Mononuclear cell (primary cell): Measurements from ENCODE around the gene CPNE4. TPM values are rescaled to one million over a fixed set of nuclear protein-coding genes. Genes with fewer than 3 reads are reported as not detected.

Experiments
- H3K27me3 ChIP-seq: 2 replicates; pipeline ENCODE4 v1.6.0; 2011; ENCODE audit warnings: low read length, control low read depth; ENCODE audit not compliant: insufficient read depth
- H3K4me1 ChIP-seq: 2 replicates; pipeline ENCODE4 v1.5.1; 2011; ENCODE audit warnings: mild to moderate bottlenecking, low read length, control low read depth; ENCODE audit not compliant: insufficient read depth
- H3K4me3 ChIP-seq: 2 replicates; pipeline ENCODE4 v1.5.1; 2011; ENCODE audit warnings: mild to moderate bottlenecking, low read length, moderate library complexity
- H3K9me3 ChIP-seq: 2 replicates; pipeline ENCODE4 v1.5.1; 2011; ENCODE audit warnings: low read depth, mild to moderate bottlenecking, control low read depth, low read length
- total RNA-seq: library from RNA; depleted of rRNA; stranded (reverse); fragments of >200 nt; gene quantifications from one replicate; pipeline ENCODE4 v1.2.3, GENCODE V29; 2012

The CPNE4 gene
- total RNA-seq, 1 donor = 0.10 TPM

DNA sequence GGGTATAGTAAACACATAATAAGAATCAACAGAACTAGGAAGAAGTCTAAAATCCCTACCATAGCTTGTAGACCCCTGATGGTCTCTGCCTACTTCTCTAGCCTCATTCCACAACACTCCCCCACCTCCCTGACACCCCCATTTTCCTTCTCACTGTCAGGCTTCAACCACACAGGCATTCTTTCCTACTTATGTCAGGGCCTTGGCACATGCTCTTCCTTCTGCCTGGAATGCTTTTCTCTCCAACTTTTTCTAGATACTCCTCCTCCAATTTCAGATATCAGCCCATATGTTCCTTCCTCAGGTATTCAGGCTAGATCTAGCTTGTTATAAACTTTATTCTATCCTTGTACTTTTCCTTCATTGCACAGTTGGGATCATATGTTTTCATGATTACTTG lies 426.1 kb downstream of the CPNE4 start:
- no peaks in the 10 kb centered on the region for H3K9me3 ChIP-seq
- no peak overlapping the region for H3K4me3 ChIP-seq
- no peaks in the 10 kb centered on the region for H3K4me1 ChIP-seq
- H3K27me3 ChIP-seq = no peaks in the 10 kb centered on the region

DNA sequence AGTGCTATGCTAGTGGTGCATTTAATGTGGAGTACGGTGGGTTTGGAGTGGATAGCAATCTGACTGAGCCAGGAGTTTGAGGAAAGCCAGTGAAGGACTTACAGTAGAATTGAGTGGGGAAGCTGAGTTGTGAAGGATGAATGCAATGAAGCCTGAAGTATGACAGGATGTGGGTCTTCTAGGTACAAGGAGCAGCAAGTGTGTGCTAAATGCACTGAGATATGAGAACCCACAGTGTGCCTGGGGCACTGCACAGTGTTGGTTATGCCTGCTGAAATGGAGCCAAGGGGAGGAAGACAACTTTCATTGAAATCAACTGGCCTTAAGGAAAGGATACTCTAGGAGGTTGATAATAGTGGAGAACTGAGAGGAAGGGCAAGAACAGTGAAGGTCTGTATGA lies 426.5 kb downstream of the CPNE4 start:
- no peak overlapping the region for H3K4me3 ChIP-seq
- no peaks in the 10 kb centered on the region for H3K27me3 ChIP-seq
- no peaks in the 10 kb centered on the region for H3K4me1 ChIP-seq
- H3K9me3 ChIP-seq = no peaks in the 10 kb centered on the region

DNA sequence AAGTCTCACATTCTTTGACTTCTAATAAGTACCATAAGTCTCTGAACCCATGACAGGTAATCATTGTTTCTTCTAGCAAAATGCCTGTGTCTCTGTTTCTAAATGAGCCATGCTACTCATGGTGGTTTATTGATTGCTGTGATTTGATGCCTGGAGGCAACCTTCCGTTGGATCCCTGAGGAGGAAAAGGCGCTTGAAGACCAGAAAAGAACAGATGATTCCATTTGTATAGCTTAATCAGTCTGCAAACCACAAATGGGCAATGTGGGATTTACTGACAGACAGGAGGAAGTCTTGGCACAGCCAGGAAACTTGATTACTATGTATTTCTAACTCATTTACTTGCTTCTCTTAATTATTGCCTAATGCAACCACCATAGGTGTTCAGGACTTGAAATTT lies 428.9 kb downstream of the CPNE4 start:
- no peak overlapping the region for H3K4me3 ChIP-seq
- no peaks in the 10 kb centered on the region for H3K4me1 ChIP-seq
- no peaks in the 10 kb centered on the region for H3K9me3 ChIP-seq
- H3K27me3 ChIP-seq = no peaks in the 10 kb centered on the region

GRCh38 chr3:131602011-131602779 lies 432.6 kb downstream of the CPNE4 start:
- H3K4me1 ChIP-seq = no peaks in the 10 kb centered on the region
- no peak overlapping the region for H3K4me3 ChIP-seq
- no peaks in the 10 kb centered on the region for H3K9me3 ChIP-seq
- no peaks in the 10 kb centered on the region for H3K27me3 ChIP-seq

GRCh38 chr3:131597816-131598215 lies 437.0 kb downstream of the CPNE4 start:
- no peak overlapping the region for H3K4me3 ChIP-seq

GRCh38 chr3:131596884-131597283 lies 437.9 kb downstream of the CPNE4 start:
- no peak overlapping the region for H3K4me3 ChIP-seq
- no peaks in the 10 kb centered on the region for H3K27me3 ChIP-seq
- no peaks in the 10 kb centered on the region for H3K4me1 ChIP-seq
- no peaks in the 10 kb centered on the region for H3K9me3 ChIP-seq

More at GRCh38 chr3:131597816-131598215, 437.0 kb downstream of the CPNE4 start:
- Histone ChIP-seq H3K4me1 (no peaks in the 10 kb centered on the region), H3K27me3 (no peaks in the 10 kb centered on the region), H3K9me3 (no peaks in the 10 kb centered on the region)

GRCh38 chr3:131591394-131592014 lies 443.3 kb downstream of the CPNE4 start:
- Histone ChIP-seq H3K4me3 (no peak overlapping the region), H3K9me3 (no peaks in the 10 kb centered on the region), H3K4me1 (no peaks in the 10 kb centered on the region), H3K27me3 (no peaks in the 10 kb centered on the region)

DNA sequence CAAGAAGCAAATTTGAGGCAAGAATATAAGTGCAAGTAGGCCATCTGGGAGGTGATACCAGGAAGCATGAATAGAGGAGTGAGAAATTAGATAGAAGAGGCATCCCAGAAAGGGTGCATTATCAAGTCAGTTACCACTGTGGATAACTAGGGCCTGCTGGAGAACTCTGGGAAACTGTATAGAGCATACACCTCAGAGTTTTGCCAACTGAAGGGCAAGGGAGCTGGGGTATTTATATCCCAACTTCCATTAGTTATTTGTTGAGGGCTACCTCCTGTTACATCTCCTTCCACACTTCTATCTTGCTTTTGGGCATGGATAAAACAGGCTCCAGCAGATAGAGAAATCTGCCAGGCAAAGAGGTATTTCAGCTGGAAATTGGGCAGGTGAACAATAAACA lies 448.5 kb downstream of the CPNE4 start:
- H3K9me3 ChIP-seq = no peaks in the 10 kb centered on the region
- no peaks in the 10 kb centered on the region for H3K27me3 ChIP-seq
- no peaks in the 10 kb centered on the region for H3K4me1 ChIP-seq
- H3K4me3 ChIP-seq = no peak overlapping the region

GRCh38 chr3:131582438-131582837 lies 452.4 kb downstream of the CPNE4 start:
- Histone ChIP-seq H3K9me3 (no peaks in the 10 kb centered on the region), H3K27me3 (no peaks in the 10 kb centered on the region), H3K4me3 (no peak overlapping the region), H3K4me1 (no peaks in the 10 kb centered on the region)

- H3K9me3 ChIP-seq = no peaks in the 10 kb centered on the region
- H3K4me3 ChIP-seq = no peak overlapping the region
- peaks cover 2% of the 10 kb centered on the region for H3K27me3 ChIP-seq
- no peaks in the 10 kb centered on the region for H3K4me1 ChIP-seq
These were observed 466.4 kb downstream of the CPNE4 start for GRCh38 chr3:131568460-131568859.

- Histone ChIP-seq H3K4me1 (no peaks in the 10 kb centered on the region), H3K9me3 (no peaks in the 10 kb centered on the region), H3K4me3 (no peak overlapping the region), H3K27me3 (peaks cover 15% of the 10 kb centered on the region)
These were observed 470.0 kb downstream of the CPNE4 start for GRCh38 chr3:131564812-131565211.

- no peaks in the 10 kb centered on the region for H3K9me3 ChIP-seq
- no peak overlapping the region for H3K4me3 ChIP-seq
- H3K27me3 ChIP-seq = peaks cover 25% of the 10 kb centered on the region
- H3K4me1 ChIP-seq = no peaks in the 10 kb centered on the region
These were observed 473.3 kb downstream of the CPNE4 start for GRCh38 chr3:131561511-131561910.

- no peaks in the 10 kb centered on the region for H3K4me1 ChIP-seq
- H3K27me3 ChIP-seq = peaks cover 25% of the 10 kb centered on the region
- no peak overlapping the region for H3K4me3 ChIP-seq
- no peaks in the 10 kb centered on the region for H3K9me3 ChIP-seq
These were observed 474.0 kb downstream of the CPNE4 start for GRCh38 chr3:131560795-131561194.

- H3K27me3 ChIP-seq = peaks cover 14% of the 10 kb centered on the region
- H3K4me1 ChIP-seq = no peaks in the 10 kb centered on the region
- no peak overlapping the region for H3K4me3 ChIP-seq
- H3K9me3 ChIP-seq = no peaks in the 10 kb centered on the region
These were observed 479.4 kb downstream of the CPNE4 start for GRCh38 chr3:131555456-131555855.

DNA sequence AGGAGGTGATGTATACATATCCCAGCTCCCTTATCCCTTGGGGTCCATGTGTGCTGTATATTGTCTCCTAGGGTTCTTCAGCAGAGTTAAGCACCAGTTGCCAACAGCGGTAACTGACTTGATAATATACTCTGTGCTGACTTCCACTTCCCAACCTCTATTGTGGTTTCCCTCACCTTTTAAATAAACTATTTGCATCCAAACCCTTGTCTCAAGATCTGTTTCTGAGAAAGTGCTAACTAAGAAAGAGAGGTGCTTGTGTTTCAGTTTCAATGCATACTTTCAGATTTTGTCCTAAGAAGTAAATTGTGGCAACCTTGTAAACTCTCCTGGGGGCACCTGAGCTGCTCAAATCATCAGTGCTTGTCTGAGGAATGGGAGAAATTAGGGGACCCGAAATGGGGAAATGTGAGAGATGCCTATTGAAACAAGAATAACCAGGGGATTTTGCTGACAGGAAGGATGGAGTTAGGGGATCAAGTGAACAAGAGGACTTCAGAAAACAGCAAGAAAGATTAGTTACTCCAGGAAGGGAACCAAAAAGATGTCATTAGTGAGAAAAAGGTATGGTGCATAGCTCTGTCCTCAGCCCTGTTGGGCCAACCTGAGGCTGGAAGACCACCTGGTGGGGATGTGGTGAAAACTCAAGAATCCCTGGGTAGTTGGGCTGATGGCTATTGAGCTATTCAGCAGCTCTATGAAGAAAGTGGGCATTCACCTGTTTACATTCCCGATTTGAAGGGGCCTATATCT lies 481.1 kb downstream of the CPNE4 start:
- peaks cover 5% of the 10 kb centered on the region for H3K27me3 ChIP-seq
- no peaks in the 10 kb centered on the region for H3K4me1 ChIP-seq
- H3K9me3 ChIP-seq = no peaks in the 10 kb centered on the region
- H3K4me3 ChIP-seq = no peak overlapping the region
